Activated T-helper 9 cell treated with anti-CD3 and anti-CD28 coated beads, Interleukin-2, amount 50 U/mL, for 16 hours (primary cell): ENCODE measurements around the gene CSTF1.
A peak's percentile ranks its signal among the peaks of the same experiment; 100 is the strongest.
"Not testable (repeated sequence)": the region's sequence is repeated elsewhere in the genome, so short reads cannot be mapped to it uniquely, and the experiment has no call there.

Source experiments
- DNase-seq: peaks from one replicate; pipeline ENCODE4 v3.0.0-alpha.2; 2020; ENCODE audit warnings: low read depth

CSTF1 gene

GRCh38 chr20:56409521-56409920, 17.1 kb downstream of the CSTF1 start:
- no peak for DNase-seq

- DNase-seq: no peak
These were observed 17.5 kb downstream of the CSTF1 start for GRCh38 chr20:56409956-56410355.

- not testable (repeated sequence) for DNase-seq
These were observed 18.8 kb downstream of the CSTF1 start for GRCh38 chr20:56411287-56411686.

GRCh38 chr20:56411759-56412472, 19.5 kb downstream of the CSTF1 start, which contains the start of gene CASS4:
Gene CASS4, plus strand, starts transcription at chr20:56412260. Its CDS starts 199 bp downstream, at chr20:56412459.
- no peak for DNase-seq

GRCh38 chr20:56412473-56412790, 20.0 kb downstream of the CSTF1 start:
- no peak for DNase-seq

GRCh38 chr20:56412949-56413348, 20.5 kb downstream of the CSTF1 start:
- no peak for DNase-seq

- DNase-seq: peak; percentile 50
These were observed 22.7 kb downstream of the CSTF1 start for GRCh38 chr20:56414842-56415765.

- no peak for DNase-seq
These were observed 25.0 kb downstream of the CSTF1 start for GRCh38 chr20:56417402-56417801.

- no peak for DNase-seq
These were observed 25.5 kb downstream of the CSTF1 start for GRCh38 chr20:56417911-56418310.

- no peak for DNase-seq
These were observed 26.0 kb downstream of the CSTF1 start for GRCh38 chr20:56418385-56418861.

GRCh38 chr20:56420028-56420427, 27.6 kb downstream of the CSTF1 start:
- DNase-seq: no peak

GRCh38 chr20:56420940-56421688, 28.7 kb downstream of the CSTF1 start:
- no peak for DNase-seq

- DNase-seq: no peak
These were observed 29.8 kb downstream of the CSTF1 start for GRCh38 chr20:56422076-56422823.

- no peak for DNase-seq
These were observed 30.4 kb downstream of the CSTF1 start for GRCh38 chr20:56422824-56423189.

GRCh38 chr20:56423211-56423610, 30.8 kb downstream of the CSTF1 start:
- no peak for DNase-seq

GRCh38 chr20:56423886-56424285, 31.4 kb downstream of the CSTF1 start:
- DNase-seq: no peak

GRCh38 chr20:56424931-56425330, 32.5 kb downstream of the CSTF1 start:
- no peak for DNase-seq

- no peak for DNase-seq
These were observed 33.6 kb downstream of the CSTF1 start for GRCh38 chr20:56426026-56426425.

- DNase-seq: no peak
These were observed 34.5 kb downstream of the CSTF1 start for GRCh38 chr20:56426926-56427325.

GRCh38 chr20:56427797-56428196, 35.4 kb downstream of the CSTF1 start:
- DNase-seq: no peak

- no peak for DNase-seq
These were observed 36.0 kb downstream of the CSTF1 start for GRCh38 chr20:56428410-56428809.

- no peak for DNase-seq
These were observed 36.4 kb downstream of the CSTF1 start for GRCh38 chr20:56428881-56429280.
